HepG2 (cell line): ENCODE measurements around the gene TAPBP. TPM values are rescaled to one million over a fixed set of nuclear protein-coding genes. Genes with fewer than 3 reads are reported as not detected.

ENCODE experiments used
- FOXO1 ChIP-seq: sonication (generic); formaldehyde crosslinking; IDR thresholded peaks from 2 replicates; pipeline ENCODE4 v1.4.0; 2020; ENCODE audit warnings: missing genetic modification reagents
- HHEX ChIP-seq: IDR thresholded peaks from 2 replicates; pipeline ENCODE4 v1.6.1; 2016; ENCODE audit warnings: control low read depth
- KDM3A ChIP-seq: IDR thresholded peaks from 2 replicates; pipeline ENCODE4 v1.6.1; 2018; ENCODE audit warnings: low read depth, missing compliant biosample characterization
- KDM4B ChIP-seq: sonication (generic); formaldehyde crosslinking; IDR thresholded peaks from 2 replicates; pipeline ENCODE4 v1.4.0; 2020; ENCODE audit warnings: missing genetic modification reagents
- MAZ ChIP-seq, 2 experiments: sonication (generic) in 1 of 2; formaldehyde crosslinking in 1 of 2; IDR thresholded peaks; 2 replicates each; pipeline versions ENCODE4 v1.5.0 to v1.6.1; 2012 to 2020; ENCODE audit warnings: low read depth in 2 of 2, mild to moderate bottlenecking in 2 of 2, borderline replicate concordance in 1 of 2, improper control_type of control experiment in 1 of 2, low read length in 1 of 2, missing genetic modification reagents in 1 of 2, moderate library complexity in 1 of 2
- NCOA2 ChIP-seq: sonication (generic); formaldehyde crosslinking; IDR thresholded peaks from 2 replicates; pipeline ENCODE4 v1.8.0; 2022; ENCODE audit warnings: inconsistent platforms
- NFRKB ChIP-seq: fragments of 450-650 bp; IDR thresholded peaks from 2 replicates; pipeline ENCODE4 v1.6.1; 2017
- PHB2 ChIP-seq: fragments of 450-650 bp; IDR thresholded peaks from 2 replicates; pipeline ENCODE4 v1.6.1; 2018; ENCODE audit not compliant: partially characterized antibody
- PPARG ChIP-seq: conservative IDR thresholded peaks from 2 replicates; pipeline ENCODE4 v1.6.1; 2016; ENCODE audit warnings: missing biosample characterization, missing genetic modification reagents
- RNF2 ChIP-seq: fragments of 450-650 bp; conservative IDR thresholded peaks from 2 replicates; pipeline ENCODE4 v1.6.1; 2016; ENCODE audit warnings: low read depth
- ZKSCAN8 ChIP-seq: IDR thresholded peaks from 2 replicates; pipeline ENCODE4 v1.6.1; 2016; ENCODE audit warnings: borderline replicate concordance, missing genetic modification reagents, missing compliant biosample characterization
- ZNF326 ChIP-seq: sonication (generic); formaldehyde crosslinking; IDR thresholded peaks from 2 replicates; pipeline ENCODE4 v1.4.0; 2020; ENCODE audit warnings: missing genetic modification reagents, borderline replicate concordance
- ZNF792 ChIP-seq: IDR thresholded peaks from 2 replicates; pipeline ENCODE4 v1.6.1; 2016
- ZNF83 ChIP-seq: sonication (generic); formaldehyde crosslinking; IDR thresholded peaks from 2 replicates; pipeline ENCODE4 v1.4.0; 2020; ENCODE audit warnings: missing genetic modification reagents, mild to moderate bottlenecking, borderline replicate concordance
- polyA plus RNA-seq, 8 experiments: library from polyadenylated mRNA; depleted of rRNA in 3 of 8; stranded (reverse) in 7 of 8; unstranded in 1 of 8; fragments of >200 nt; fragmentation: Illumina TruSeq in 4 of 8; extraction: Trizol in 4 of 8; gene quantifications; 2 replicates each; pipeline versions ENCODE4 v1.2.1 to v1.2.3, GENCODE V29; 2011 to 2016; ENCODE audit warnings: low read depth in 4 of 8, missing spikeins in 1 of 8, mixed read lengths in 1 of 8; ENCODE audit not compliant: insufficient read depth in 1 of 8
- total RNA-seq, 5 experiments: library from RNA; depleted of rRNA; stranded (reverse); fragments of >200 nt; fragmentation: Illumina TruSeq; extraction: Trizol; gene quantifications; 2 replicates each; pipeline ENCODE4 v1.2.3, GENCODE V29; 2016; ENCODE audit warnings: low read depth in 1 of 5
- TF ChIP-seq, protein P1 (sequence below): IDR thresholded peaks from 2 replicates; pipeline ENCODE4 v1.6.1; 2016; ENCODE audit warnings: missing compliant biosample characterization, missing genetic modification reagents, borderline replicate concordance
- TF ChIP-seq, protein P2 (sequence below): sonication (generic); formaldehyde crosslinking; IDR thresholded peaks from 2 replicates; pipeline ENCODE4 v1.4.0; 2020; ENCODE audit warnings: missing genetic modification reagents
- TF ChIP-seq, protein P3 (sequence below): sonication (generic); formaldehyde crosslinking; IDR thresholded peaks from 2 replicates; pipeline ENCODE4 v1.4.0; 2020; ENCODE audit warnings: mild to moderate bottlenecking, missing genetic modification reagents
- TF ChIP-seq, protein P4 (sequence below): sonication (generic); formaldehyde crosslinking; IDR thresholded peaks from 2 replicates; pipeline ENCODE4 v1.4.0; 2020; ENCODE audit warnings: missing genetic modification reagents

Gene TAPBP
- total and polyA plus RNA-seq, 2 of the 13 experiments (the other 11 are each of a cell fraction or from before 2014, with no cell fraction given): 27.4 to 32.3 TPM

DNA sequence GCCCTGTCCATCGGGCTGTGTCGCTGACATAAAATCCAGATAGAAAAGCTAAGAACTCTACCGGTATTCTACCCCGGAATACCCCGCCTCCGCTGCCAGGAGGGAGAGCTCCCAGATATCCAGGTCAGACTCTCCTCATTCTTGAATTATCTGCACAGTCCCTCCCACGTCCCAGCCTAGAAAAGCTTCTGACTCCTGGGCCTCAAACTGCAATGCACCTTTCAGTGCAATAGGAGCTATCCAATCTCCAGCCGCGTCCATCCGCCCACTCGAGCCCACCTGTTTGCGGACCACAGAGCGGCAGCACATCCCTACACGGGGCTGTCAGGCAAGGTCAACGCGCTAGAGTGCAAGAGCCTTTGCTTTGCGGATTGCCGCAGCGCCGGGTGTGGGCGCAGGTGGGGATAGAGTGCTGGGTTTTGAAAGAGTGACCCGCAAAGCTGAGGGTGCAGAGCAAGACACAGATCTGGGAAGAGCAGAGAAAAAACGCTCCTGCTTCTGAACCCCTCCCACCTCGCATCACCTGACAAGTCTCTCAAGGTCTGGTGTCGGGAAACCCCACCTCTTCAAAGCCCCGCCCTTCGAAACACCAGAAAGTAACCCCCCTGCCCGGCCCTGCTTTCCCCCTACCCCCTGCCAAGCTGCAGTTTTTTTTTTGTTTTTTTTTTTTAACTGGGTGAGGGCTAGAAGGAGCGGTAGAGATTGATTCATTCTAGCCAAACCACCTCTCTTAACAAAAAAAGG, 1.3 kb downstream of the TAPBP start (continued):
- TF ChIP-seq PPARG (0 out of 2 replicates have a peak, but pooled peaks have one; percentile 22), HHEX (CRISPR knock-in tag) (no peak), KDM3A (CRISPR knock-in tag) (peak; percentile 48; the same call in 1 of the 2 replicates), NCOA2 (peak; percentile 16; the same call in 1 of the 2 replicates), RNF2 (0 out of 2 replicates have a peak, but pooled peaks have one; percentile 50), ZKSCAN8 (CRISPR knock-in tag) (no peak; the same call in 1 of the 2 replicates), FOXO1 (peak; percentile 39; the same call in 1 of the 2 replicates), PHB2 (no peak), NFRKB (no peak), KDM4B (CRISPR knock-in tag) (no peak), ZNF326 (CRISPR knock-in tag) (no peak), MAZ (IDR thresholded peaks at IDR 0.05; ENCODE audit: borderline replicate concordance, low read depth, low read length) (peak; percentile 54), MAZ (CRISPR knock-in tag; IDR thresholded peaks at IDR 0.05; ENCODE audit: low read depth) (peak; percentile 89), ZNF792 (peak; percentile 68; the same call in 1 of the 2 replicates), ZNF83 (CRISPR knock-in tag) (no peak)
- TF ChIP-seq, protein P1, sequence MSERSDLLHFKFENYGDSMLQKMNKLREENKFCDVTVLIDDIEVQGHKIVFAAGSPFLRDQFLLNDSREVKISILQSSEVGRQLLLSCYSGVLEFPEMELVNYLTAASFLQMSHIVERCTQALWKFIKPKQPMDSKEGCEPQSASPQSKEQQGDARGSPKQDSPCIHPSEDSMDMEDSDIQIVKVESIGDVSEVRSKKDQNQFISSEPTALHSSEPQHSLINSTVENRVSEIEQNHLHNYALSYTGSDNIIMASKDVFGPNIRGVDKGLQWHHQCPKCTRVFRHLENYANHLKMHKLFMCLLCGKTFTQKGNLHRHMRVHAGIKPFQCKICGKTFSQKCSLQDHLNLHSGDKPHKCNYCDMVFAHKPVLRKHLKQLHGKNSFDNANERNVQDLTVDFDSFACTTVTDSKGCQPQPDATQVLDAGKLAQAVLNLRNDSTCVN (CRISPR knock-in tag): 0 out of 2 replicates have a peak, but pooled peaks have one; percentile 25
- TF ChIP-seq, protein P2, sequence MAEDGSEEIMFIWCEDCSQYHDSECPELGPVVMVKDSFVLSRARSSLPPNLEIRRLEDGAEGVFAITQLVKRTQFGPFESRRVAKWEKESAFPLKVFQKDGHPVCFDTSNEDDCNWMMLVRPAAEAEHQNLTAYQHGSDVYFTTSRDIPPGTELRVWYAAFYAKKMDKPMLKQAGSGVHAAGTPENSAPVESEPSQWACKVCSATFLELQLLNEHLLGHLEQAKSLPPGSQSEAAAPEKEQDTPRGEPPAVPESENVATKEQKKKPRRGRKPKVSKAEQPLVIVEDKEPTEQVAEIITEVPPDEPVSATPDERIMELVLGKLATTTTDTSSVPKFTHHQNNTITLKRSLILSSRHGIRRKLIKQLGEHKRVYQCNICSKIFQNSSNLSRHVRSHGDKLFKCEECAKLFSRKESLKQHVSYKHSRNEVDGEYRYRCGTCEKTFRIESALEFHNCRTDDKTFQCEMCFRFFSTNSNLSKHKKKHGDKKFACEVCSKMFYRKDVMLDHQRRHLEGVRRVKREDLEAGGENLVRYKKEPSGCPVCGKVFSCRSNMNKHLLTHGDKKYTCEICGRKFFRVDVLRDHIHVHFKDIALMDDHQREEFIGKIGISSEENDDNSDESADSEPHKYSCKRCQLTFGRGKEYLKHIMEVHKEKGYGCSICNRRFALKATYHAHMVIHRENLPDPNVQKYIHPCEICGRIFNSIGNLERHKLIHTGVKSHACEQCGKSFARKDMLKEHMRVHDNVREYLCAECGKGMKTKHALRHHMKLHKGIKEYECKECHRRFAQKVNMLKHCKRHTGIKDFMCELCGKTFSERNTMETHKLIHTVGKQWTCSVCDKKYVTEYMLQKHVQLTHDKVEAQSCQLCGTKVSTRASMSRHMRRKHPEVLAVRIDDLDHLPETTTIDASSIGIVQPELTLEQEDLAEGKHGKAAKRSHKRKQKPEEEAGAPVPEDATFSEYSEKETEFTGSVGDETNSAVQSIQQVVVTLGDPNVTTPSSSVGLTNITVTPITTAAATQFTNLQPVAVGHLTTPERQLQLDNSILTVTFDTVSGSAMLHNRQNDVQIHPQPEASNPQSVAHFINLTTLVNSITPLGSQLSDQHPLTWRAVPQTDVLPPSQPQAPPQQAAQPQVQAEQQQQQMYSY (CRISPR knock-in tag): peak; percentile 50
- TF ChIP-seq, protein P3, sequence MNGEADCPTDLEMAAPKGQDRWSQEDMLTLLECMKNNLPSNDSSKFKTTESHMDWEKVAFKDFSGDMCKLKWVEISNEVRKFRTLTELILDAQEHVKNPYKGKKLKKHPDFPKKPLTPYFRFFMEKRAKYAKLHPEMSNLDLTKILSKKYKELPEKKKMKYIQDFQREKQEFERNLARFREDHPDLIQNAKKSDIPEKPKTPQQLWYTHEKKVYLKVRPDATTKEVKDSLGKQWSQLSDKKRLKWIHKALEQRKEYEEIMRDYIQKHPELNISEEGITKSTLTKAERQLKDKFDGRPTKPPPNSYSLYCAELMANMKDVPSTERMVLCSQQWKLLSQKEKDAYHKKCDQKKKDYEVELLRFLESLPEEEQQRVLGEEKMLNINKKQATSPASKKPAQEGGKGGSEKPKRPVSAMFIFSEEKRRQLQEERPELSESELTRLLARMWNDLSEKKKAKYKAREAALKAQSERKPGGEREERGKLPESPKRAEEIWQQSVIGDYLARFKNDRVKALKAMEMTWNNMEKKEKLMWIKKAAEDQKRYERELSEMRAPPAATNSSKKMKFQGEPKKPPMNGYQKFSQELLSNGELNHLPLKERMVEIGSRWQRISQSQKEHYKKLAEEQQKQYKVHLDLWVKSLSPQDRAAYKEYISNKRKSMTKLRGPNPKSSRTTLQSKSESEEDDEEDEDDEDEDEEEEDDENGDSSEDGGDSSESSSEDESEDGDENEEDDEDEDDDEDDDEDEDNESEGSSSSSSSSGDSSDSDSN (CRISPR knock-in tag): peak; percentile 48; the same call in 1 of the 2 replicates
- TF ChIP-seq, protein P4, sequence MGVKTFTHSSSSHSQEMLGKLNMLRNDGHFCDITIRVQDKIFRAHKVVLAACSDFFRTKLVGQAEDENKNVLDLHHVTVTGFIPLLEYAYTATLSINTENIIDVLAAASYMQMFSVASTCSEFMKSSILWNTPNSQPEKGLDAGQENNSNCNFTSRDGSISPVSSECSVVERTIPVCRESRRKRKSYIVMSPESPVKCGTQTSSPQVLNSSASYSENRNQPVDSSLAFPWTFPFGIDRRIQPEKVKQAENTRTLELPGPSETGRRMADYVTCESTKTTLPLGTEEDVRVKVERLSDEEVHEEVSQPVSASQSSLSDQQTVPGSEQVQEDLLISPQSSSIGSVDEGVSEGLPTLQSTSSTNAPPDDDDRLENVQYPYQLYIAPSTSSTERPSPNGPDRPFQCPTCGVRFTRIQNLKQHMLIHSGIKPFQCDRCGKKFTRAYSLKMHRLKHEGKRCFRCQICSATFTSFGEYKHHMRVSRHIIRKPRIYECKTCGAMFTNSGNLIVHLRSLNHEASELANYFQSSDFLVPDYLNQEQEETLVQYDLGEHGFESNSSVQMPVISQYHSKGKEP: no peak
